Neuronal stem cell (in vitro differentiated cells): ENCODE results near the gene CCDC183.

Experiments
- DNase-seq: peaks from one replicate; pipeline ENCODE4 v3.0.0-alpha.2; 2013; ENCODE audit warnings: low spot score
- H2AFZ ChIP-seq: one replicate; pipeline ENCODE4 v1.6.1; 2013; ENCODE audit warnings: mild to moderate bottlenecking, low read length, inconsistent platforms
- H2AK5ac ChIP-seq: 2 replicates; pipeline ENCODE4 v1.6.1; 2013; ENCODE audit warnings: low read depth, mild to moderate bottlenecking, inconsistent platforms, low read length, moderate library complexity, mixed read lengths
- H2BK120ac ChIP-seq: 2 replicates; pipeline ENCODE4 v1.6.1; 2013; ENCODE audit warnings: low read depth, mild to moderate bottlenecking, inconsistent platforms, low read length, moderate library complexity, mixed read lengths
- H2BK12ac ChIP-seq: one replicate; pipeline ENCODE4 v1.6.1; 2013; ENCODE audit warnings: low read length, inconsistent platforms
- H2BK15ac ChIP-seq: 2 replicates; pipeline ENCODE4 v1.6.1; 2013; ENCODE audit warnings: mild to moderate bottlenecking, low read length, inconsistent platforms, mixed read lengths
- H2BK5ac ChIP-seq: one replicate; pipeline ENCODE4 v1.6.1; 2013; ENCODE audit warnings: inconsistent platforms, mild to moderate bottlenecking, low read length, moderate library complexity
- H3K14ac ChIP-seq: one replicate; pipeline ENCODE4 v1.6.1; 2013; ENCODE audit warnings: low read length, inconsistent platforms
- H3K18ac ChIP-seq: 2 replicates; pipeline ENCODE4 v1.6.1; 2013; ENCODE audit warnings: low read length, inconsistent platforms
- H3K23ac ChIP-seq: 2 replicates; pipeline ENCODE4 v1.6.1; 2013; ENCODE audit warnings: low read depth, mild to moderate bottlenecking, mixed read lengths, low read length, inconsistent platforms; ENCODE audit not compliant: poor library complexity
- H3K27ac ChIP-seq: replicated peaks from 3 replicates; pipeline ENCODE4 v1.5.1; 2013; ENCODE audit warnings: low read length, inconsistent platforms
- H3K27me3 ChIP-seq, 3 experiments: 2 replicates each; pipeline ENCODE4 v1.6.1; 2013; ENCODE audit warnings: low read length in 3 of 3, mild to moderate bottlenecking in 2 of 3, inconsistent platforms in 1 of 3, low read depth in 1 of 3, mixed read lengths in 1 of 3, moderate library complexity in 1 of 3; ENCODE audit not compliant: control insufficient read depth in 3 of 3, insufficient read depth in 3 of 3
- H3K36me3 ChIP-seq, 2 donors: replicated peaks in 1 of 2; 2 replicates each; pipeline ENCODE4 v1.6.1; 2013; ENCODE audit warnings: low read length in 2 of 2; ENCODE audit not compliant: control insufficient read depth in 2 of 2, insufficient read depth in 2 of 2
- H3K4ac ChIP-seq: 2 replicates; pipeline ENCODE4 v1.6.1; 2013; ENCODE audit warnings: inconsistent platforms, mild to moderate bottlenecking, low read length, moderate library complexity
- H3K4me1 ChIP-seq, 2 donors: 1 replicate in 1 of 2; 2 replicates in 1 of 2; pipeline ENCODE4 v1.6.1; 2013; ENCODE audit warnings: low read length in 2 of 2, low read depth in 1 of 2; ENCODE audit not compliant: control insufficient read depth in 2 of 2, insufficient read depth in 1 of 2
- H3K4me2 ChIP-seq: one replicate; pipeline ENCODE4 v1.6.1; 2013; ENCODE audit warnings: mild to moderate bottlenecking, low read length, inconsistent platforms; ENCODE audit not compliant: insufficient read depth, poor library complexity, severe bottlenecking
- H3K4me3 ChIP-seq, 2 donors: 2 replicates each; pipeline ENCODE4 v1.5.1; 2013; ENCODE audit warnings: low read length in 2 of 2, mild to moderate bottlenecking in 2 of 2, inconsistent platforms in 1 of 2, moderate library complexity in 1 of 2
- H3K79me1 ChIP-seq: one replicate; pipeline ENCODE4 v1.6.1; 2013; ENCODE audit warnings: low read depth, mild to moderate bottlenecking, inconsistent platforms, low read length, moderate library complexity
- H3K9ac ChIP-seq: one replicate; pipeline ENCODE4 v1.6.1; 2013; ENCODE audit warnings: mild to moderate bottlenecking, low read depth, low read length, inconsistent platforms; ENCODE audit not compliant: poor library complexity
- H3K9me3 ChIP-seq, 2 donors: replicated peaks in 1 of 2; 2 replicates each; pipeline versions ENCODE3 to v1.6.1; 2013; ENCODE audit warnings: low read length in 2 of 2, mild to moderate bottlenecking in 2 of 2, inconsistent platforms in 1 of 2, low read depth in 1 of 2, mixed read lengths in 1 of 2, moderate library complexity in 1 of 2; ENCODE audit not compliant: control insufficient read depth in 2 of 2, insufficient read depth in 1 of 2
- H4K8ac ChIP-seq: one replicate; pipeline ENCODE4 v1.6.1; 2013; ENCODE audit warnings: low read depth, mild to moderate bottlenecking, inconsistent platforms, low read length, moderate library complexity
- H4K91ac ChIP-seq: one replicate; pipeline ENCODE4 v1.6.1; 2013; ENCODE audit warnings: low read length, low read depth, mild to moderate bottlenecking, inconsistent platforms; ENCODE audit not compliant: poor library complexity
- WGBS, 2 donors: extraction: QIAGEN DNeasy Blood & Tissue Kit; methylation state at CpG; one replicate each; pipeline ENCODE4 v1.1.7; 2013; ENCODE audit warnings: missing lambda C conversion rate in 2 of 2, mixed read lengths in 1 of 2; ENCODE audit not compliant: insufficient read length in 2 of 2, insufficient replicate concordance in 1 of 2; ENCODE audit errors: extremely low coverage in 2 of 2; 5-methylcytosine and 5-hydroxymethylcytosine counted together

Gene CCDC183

DNA sequence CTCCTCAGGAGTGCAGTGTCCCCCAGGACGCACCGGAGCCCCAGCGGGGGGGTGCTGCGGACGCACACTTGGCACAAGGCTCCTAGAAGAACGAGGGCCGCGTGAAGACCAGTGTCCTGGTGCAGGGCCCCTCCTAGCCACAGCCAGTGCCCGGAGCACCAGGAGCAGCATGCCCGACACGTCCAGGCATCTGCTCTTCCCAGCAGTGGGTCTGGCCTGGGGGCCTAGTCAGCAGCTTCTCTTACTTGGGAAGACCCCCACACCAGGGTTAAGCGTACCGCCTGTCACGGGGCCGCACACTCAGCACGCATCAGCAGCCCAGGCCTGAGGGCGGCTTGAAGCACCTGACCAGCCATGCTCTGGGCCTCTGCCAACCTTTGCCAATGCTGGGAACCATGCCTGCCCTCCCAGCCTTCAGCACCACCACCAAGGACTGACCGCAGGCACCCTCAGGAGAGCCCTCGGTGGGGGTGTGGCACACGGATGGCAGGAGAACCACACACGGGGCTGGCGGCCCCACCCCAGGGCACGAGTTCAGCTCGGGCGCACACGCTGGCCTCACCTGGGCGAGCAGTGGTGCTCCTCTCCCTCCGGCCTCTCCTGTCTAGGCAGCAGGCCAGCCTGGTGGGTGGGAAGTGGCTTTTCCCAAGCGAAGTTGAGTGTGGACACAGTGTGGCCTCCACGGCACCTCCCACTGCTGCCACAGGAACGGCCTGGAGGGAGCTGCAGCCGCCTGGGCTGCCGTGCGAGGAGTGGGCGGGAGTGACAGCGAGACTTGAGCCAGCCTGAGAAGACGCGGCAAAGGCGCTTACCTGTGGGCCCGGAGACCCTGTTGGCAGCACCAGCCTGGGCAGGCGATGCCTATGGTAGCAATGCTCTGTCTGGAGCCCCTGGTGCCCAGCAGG, 34.1 kb downstream of the CCDC183 start:
- no peaks in the 10 kb centered on the region for H3K4me1 ChIP-seq
- H4K91ac ChIP-seq: no peak overlapping the region
- no peak overlapping the region for H2AFZ ChIP-seq
- no peaks in the 10 kb centered on the region for H3K27me3 ChIP-seq
- H3K9ac ChIP-seq: no peak overlapping the region
- H3K4ac ChIP-seq: no peak overlapping the region
- no peak overlapping the region for H2BK12ac ChIP-seq
- no peak overlapping the region for H2BK15ac ChIP-seq
- no peaks in the 10 kb centered on the region for H3K9me3 ChIP-seq
- no peak overlapping the region for H3K27ac ChIP-seq
- H2BK120ac ChIP-seq: no peak overlapping the region
- no peak overlapping the region for H3K14ac ChIP-seq
- no CpG with 5 or more reads among the region's 41 CpGs for WGBS, 2 donors
- peak overlapping the region; percentile 10 for H3K23ac ChIP-seq
- peaks cover 70 to 84% of the 10 kb centered on the region in 2 donors for H3K36me3 ChIP-seq
- no peak overlapping the region for H2AK5ac ChIP-seq
- no peak overlapping the region for H3K18ac ChIP-seq
- no peak overlapping the region for H2BK5ac ChIP-seq
- DNase-seq: no peak
- H3K4me3 ChIP-seq: no peak overlapping the region
- peaks cover 13% of the 10 kb centered on the region for H3K79me1 ChIP-seq
- no peak overlapping the region for H4K8ac ChIP-seq
- H3K4me2 ChIP-seq: no peak overlapping the region

DNA sequence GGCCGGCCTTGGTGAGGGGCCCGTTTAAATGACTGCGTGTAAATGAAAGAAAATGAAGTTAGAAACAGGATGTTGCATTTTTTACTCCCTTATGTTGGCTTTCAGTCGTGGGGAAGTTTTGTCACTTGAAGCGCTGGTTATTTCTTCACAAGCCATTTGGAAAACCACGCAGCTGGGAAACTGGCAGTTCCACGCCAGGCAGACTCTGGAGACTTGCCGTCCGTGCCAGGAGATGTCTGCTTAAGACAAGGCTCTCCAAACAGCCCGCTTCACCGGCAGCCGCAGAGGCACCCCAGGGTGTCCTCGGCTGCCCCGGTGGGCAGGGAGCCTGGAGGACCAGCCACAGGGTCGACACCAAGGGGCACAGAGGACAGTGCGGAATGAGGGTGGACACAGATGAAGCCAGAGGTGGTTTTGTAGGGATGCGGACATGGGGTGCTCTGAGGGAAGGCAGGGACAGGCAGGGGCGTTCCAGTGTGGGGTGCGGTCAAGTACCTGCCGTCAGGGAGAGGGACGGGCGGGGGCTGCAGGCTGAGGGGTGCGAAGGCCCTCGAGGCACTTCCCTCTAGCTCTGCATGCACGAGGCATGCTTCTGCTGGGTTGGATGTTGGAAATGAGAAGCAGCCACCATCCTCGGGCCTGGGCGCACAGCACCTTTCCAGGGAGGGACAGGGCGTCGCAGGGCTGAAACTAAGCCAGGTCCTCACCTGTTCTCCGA, 35.0 kb downstream of the CCDC183 start:
- H3K23ac ChIP-seq: no peak overlapping the region
- no peaks in the 10 kb centered on the region for H3K27me3 ChIP-seq
- no peak overlapping the region for H4K91ac ChIP-seq
- no peak overlapping the region for H2AFZ ChIP-seq
- no peak overlapping the region for H3K18ac ChIP-seq
- H3K79me1 ChIP-seq: peaks cover 9% of the 10 kb centered on the region
- H3K9me3 ChIP-seq: no peaks in the 10 kb centered on the region
- H2BK5ac ChIP-seq: no peak overlapping the region
- no peak overlapping the region for H2BK15ac ChIP-seq
- no peak overlapping the region for H2AK5ac ChIP-seq
- H3K4me3 ChIP-seq: peak overlapping the region in 1 of 2 donors; percentile 16
- H3K9ac ChIP-seq: peak overlapping the region; percentile 14
- no CpG with 5 or more reads among the region's 30 CpGs for WGBS, 2 donors
- H4K8ac ChIP-seq: no peak overlapping the region
- no peak for DNase-seq
- H3K4me1 ChIP-seq: no peaks in the 10 kb centered on the region
- H3K27ac ChIP-seq: no peak overlapping the region
- no peak overlapping the region for H3K14ac ChIP-seq
- no peak overlapping the region for H2BK12ac ChIP-seq
- H3K36me3 ChIP-seq: peaks cover 63 to 84% of the 10 kb centered on the region in 2 donors
- no peak overlapping the region for H3K4ac ChIP-seq
- H2BK120ac ChIP-seq: no peak overlapping the region
- H3K4me2 ChIP-seq: no peak overlapping the region

DNA sequence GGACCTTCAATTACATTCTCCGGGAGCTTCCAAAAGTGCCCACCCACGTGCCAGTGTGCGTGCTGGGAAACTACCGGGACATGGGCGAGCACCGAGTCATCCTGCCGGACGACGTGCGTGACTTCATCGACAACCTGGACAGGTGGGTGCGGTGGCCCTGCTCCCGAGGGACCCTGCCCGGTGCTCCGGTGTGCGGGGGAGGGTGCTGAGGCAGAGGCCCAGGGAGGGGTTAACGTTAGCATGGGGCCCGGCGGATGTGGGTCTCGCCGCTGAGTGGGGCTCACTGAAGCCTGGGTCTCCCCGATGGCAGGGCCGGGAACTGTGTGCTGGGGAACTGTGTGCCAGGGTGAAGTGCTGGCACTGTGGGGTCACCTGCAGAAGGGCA, 35.6 kb downstream of the CCDC183 start:
- H3K4me2 ChIP-seq: no peak overlapping the region
- no peak overlapping the region for H2BK12ac ChIP-seq
- no peak overlapping the region for H2AFZ ChIP-seq
- no peak overlapping the region for H3K4ac ChIP-seq
- no peak overlapping the region for H4K91ac ChIP-seq
- H3K9me3 ChIP-seq: no peaks in the 10 kb centered on the region
- WGBS, 2 donors: no CpG with 5 or more reads among the region's 23 CpGs
- H3K9ac ChIP-seq: no peak overlapping the region
- no peaks in the 10 kb centered on the region for H3K4me1 ChIP-seq
- H3K27me3 ChIP-seq: no peaks in the 10 kb centered on the region
- no peak overlapping the region for H3K18ac ChIP-seq
- peak overlapping the region; percentile 52 for H3K23ac ChIP-seq
- DNase-seq: no peak
- peaks cover 5% of the 10 kb centered on the region for H3K79me1 ChIP-seq
- H4K8ac ChIP-seq: no peak overlapping the region
- H2BK5ac ChIP-seq: no peak overlapping the region
- H3K27ac ChIP-seq: no peak overlapping the region
- peaks cover 63 to 84% of the 10 kb centered on the region in 2 donors for H3K36me3 ChIP-seq
- no peak overlapping the region for H2BK120ac ChIP-seq
- no peak overlapping the region for H2AK5ac ChIP-seq
- H3K4me3 ChIP-seq: peak overlapping the region in 1 of 2 donors; percentile 52
- H2BK15ac ChIP-seq: no peak overlapping the region
- H3K14ac ChIP-seq: no peak overlapping the region

DNA sequence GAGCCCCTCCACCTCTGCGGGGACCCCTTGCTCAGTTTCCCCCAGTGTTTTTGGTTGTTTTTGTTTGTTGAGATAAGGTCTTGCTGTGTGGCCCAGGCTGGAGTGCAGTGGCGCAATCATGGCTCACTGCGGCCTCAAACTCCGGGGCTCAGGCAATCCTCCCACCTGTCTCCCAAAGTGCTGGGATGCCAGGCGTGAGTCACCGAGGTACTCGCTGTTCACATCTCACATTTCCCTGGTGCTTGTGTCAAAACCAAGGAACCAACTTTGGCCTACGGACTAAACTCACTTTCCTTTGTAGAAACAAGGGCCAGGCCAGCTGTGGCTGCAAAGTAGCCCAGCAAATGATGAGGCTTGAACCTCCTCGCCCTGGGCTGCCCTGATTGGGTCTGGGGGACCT, 36.4 kb downstream of the CCDC183 start:
- peak overlapping the region in 1 of 2 donors; percentile 25 for H3K4me3 ChIP-seq
- WGBS, 2 donors: no CpG with 5 or more reads among the region's 9 CpGs
- H3K9me3 ChIP-seq: no peaks in the 10 kb centered on the region
- no peak overlapping the region for H3K27ac ChIP-seq
- H2BK15ac ChIP-seq: no peak overlapping the region
- H2AFZ ChIP-seq: no peak overlapping the region
- H2BK120ac ChIP-seq: no peak overlapping the region
- no peak overlapping the region for H3K4ac ChIP-seq
- H3K14ac ChIP-seq: no peak overlapping the region
- H3K27me3 ChIP-seq: no peaks in the 10 kb centered on the region
- H3K4me1 ChIP-seq: no peaks in the 10 kb centered on the region
- DNase-seq: no peak
- H4K8ac ChIP-seq: no peak overlapping the region
- no peak overlapping the region for H3K23ac ChIP-seq
- H3K18ac ChIP-seq: no peak overlapping the region
- H3K36me3 ChIP-seq: peaks cover 59 to 82% of the 10 kb centered on the region in 2 donors
- no peak overlapping the region for H4K91ac ChIP-seq
- H3K79me1 ChIP-seq: peaks cover 7% of the 10 kb centered on the region
- H2BK5ac ChIP-seq: no peak overlapping the region
- no peak overlapping the region for H2BK12ac ChIP-seq
- H3K4me2 ChIP-seq: no peak overlapping the region
- no peak overlapping the region for H3K9ac ChIP-seq
- H2AK5ac ChIP-seq: no peak overlapping the region
